Measurements from ENCODE around the gene VAMP1.

- TF ChIP-seq CTCF (IDR thresholded peaks at IDR 0.05) (no peak), POLR2A (IDR thresholded peaks at IDR 0.05) (no peak), EP300 (IDR thresholded peaks at IDR 0.05) (no peak), POLR2AphosphoS5 (IDR thresholded peaks at IDR 0.05) (no peak)
Observed at GRCh38 chr12:6466184-6466573, 4.3 kb downstream of the VAMP1 start.
